Progenitor cell of endocrine pancreas (in vitro differentiated cells): ENCODE measurements around the gene RPH3AL. TPM values are rescaled to one million over a fixed set of nuclear protein-coding genes. Genes with fewer than 3 reads are reported as not detected.

Experiments used
- DNase-seq: peaks from one replicate; pipeline ENCODE4 v3.0.0; 2021; ENCODE audit warnings: low spot score; ENCODE audit not compliant: unreplicated experiment
- H3K27ac Mint-ChIP-seq: 2 replicates; pipeline ENCODE4 v1.8.0; 2021; ENCODE audit warnings: mild to moderate bottlenecking, moderate library complexity, mixed read lengths
- H3K27me3 Mint-ChIP-seq: 2 replicates; pipeline ENCODE4 v1.8.0; 2021; ENCODE audit warnings: mixed read lengths
- H3K36me3 Mint-ChIP-seq: 2 replicates; pipeline ENCODE4 v1.8.0; 2022; ENCODE audit warnings: mixed read lengths; ENCODE audit not compliant: insufficient read depth
- H3K4me1 Mint-ChIP-seq: 2 replicates; pipeline ENCODE4 v1.8.0; 2021; ENCODE audit warnings: low read depth, mixed read lengths
- H3K4me3 Mint-ChIP-seq: 2 replicates; pipeline ENCODE4 v1.8.0; 2021; ENCODE audit warnings: low read depth, mild to moderate bottlenecking, moderate library complexity, mixed read lengths
- H3K9me3 Mint-ChIP-seq: 2 replicates; pipeline ENCODE4 v1.8.0; 2021; ENCODE audit warnings: low read depth, mixed read lengths
- CTCF ChIP-seq: fragments of 200-600 bp; sonication (generic); IDR thresholded peaks from one replicate; pipeline ENCODE4 v1.5.0; 2021; ENCODE audit warnings: antibody characterized with exemption, mild to moderate bottlenecking; ENCODE audit not compliant: unreplicated experiment
- total RNA-seq: library from RNA; stranded (reverse); gene quantifications from 2 replicates; pipeline ENCODE4 v1.2.1, GENCODE V29; 2021

The RPH3AL gene
- total RNA-seq, 1 donor from 2014 or later = 47.6 TPM

GRCh38 chr17:353213-353837 is 718 bp upstream of the RPH3AL start:
- Mint-ChIP-seq H3K27ac (peak overlapping the region; percentile 99), H3K36me3 (peaks cover 9% of the 10 kb centered on the region), H3K27me3 (no peaks in the 10 kb centered on the region), H3K4me1 (peaks cover 52% of the 10 kb centered on the region), H3K4me3 (peak overlapping the region; percentile 80), H3K9me3 (no peaks in the 10 kb centered on the region)
- DNase-seq = no peak
- no peak for TF ChIP-seq CTCF

GRCh38 chr17:351875-352420 is 659 bp downstream of the RPH3AL start:
- Mint-ChIP-seq H3K27me3 (no peaks in the 10 kb centered on the region), H3K27ac (peak overlapping the region; percentile 99)

GRCh38 chr17:351449-351738 is 1.2 kb downstream of the RPH3AL start:
- Mint-ChIP-seq H3K9me3 (no peaks in the 10 kb centered on the region), H3K4me1 (peaks cover 54% of the 10 kb centered on the region), H3K36me3 (peaks cover under 1% of the 10 kb centered on the region), H3K27me3 (no peaks in the 10 kb centered on the region), H3K27ac (peak overlapping the region; percentile 99), H3K4me3 (peak overlapping the region; percentile 80)
- DNase-seq = no peak
- TF ChIP-seq CTCF = no peak

More at GRCh38 chr17:351875-352420, 659 bp downstream of the RPH3AL start:
- no peak for DNase-seq
- Mint-ChIP-seq H3K4me1 (peaks cover 54% of the 10 kb centered on the region), H3K9me3 (no peaks in the 10 kb centered on the region), H3K36me3 (peaks cover 5% of the 10 kb centered on the region), H3K4me3 (peak overlapping the region; percentile 80)
- TF ChIP-seq CTCF = no peak

DNA sequence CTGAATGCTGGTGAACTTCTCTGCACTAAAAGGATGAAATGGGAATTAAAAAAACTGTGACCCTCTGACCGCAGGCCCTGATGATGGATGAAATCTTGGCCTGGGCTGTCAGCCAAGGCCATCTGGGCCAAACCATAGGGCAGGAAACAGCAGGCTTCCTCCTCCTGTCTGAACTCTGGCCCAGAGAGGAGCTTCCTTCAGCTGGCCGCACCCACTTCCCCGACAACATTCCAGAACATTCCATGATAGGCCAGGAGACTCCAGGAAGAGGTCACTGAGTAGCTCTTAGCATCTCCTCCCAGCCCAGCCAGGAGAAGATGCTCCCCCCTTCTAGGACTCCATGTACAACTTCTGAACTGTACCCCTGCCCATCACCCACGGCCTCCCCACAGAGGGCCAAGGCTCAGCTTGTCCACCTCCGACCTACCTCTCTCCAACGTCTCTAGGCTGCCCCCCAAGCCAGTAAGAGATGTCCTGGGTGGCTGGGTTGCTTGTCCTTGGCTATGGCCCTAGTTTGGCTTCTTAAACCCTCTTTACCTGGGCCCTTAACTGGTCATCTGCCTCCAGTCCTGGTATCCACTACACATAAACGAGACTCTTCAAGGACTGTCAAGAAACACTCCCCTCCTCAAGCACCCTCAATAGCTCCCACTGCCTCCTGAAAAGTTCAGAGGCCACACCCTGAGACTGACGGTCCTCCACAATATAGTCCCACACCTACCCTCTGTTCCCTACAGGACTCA is 1.7 kb downstream of the RPH3AL start:
- H3K4me3 Mint-ChIP-seq = peak overlapping the region; percentile 80
- H3K27me3 Mint-ChIP-seq = no peaks in the 10 kb centered on the region
- H3K9me3 Mint-ChIP-seq = no peaks in the 10 kb centered on the region
- peak overlapping the region; percentile 99 for H3K27ac Mint-ChIP-seq
- no peaks in the 10 kb centered on the region for H3K36me3 Mint-ChIP-seq
- TF ChIP-seq CTCF = no peak
- no peak for DNase-seq
- peaks cover 54% of the 10 kb centered on the region for H3K4me1 Mint-ChIP-seq

DNA sequence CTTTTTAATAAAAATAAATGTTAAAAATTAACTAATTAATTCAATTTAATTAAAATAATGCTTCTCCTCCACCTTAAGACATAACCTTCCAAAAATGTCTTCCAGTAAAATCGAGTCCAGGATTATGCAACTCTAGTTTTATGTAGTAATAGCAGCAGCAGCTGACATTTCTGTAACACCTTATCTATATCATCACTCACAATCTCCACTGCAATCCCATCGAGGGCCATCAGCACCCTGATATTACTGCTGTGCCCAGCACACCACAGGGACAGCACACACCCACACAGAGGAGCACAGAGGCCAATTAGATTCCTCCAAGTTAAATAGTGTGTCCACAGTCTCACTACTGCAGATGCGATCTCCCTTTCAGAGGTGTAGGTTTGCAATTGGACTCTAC is 2.9 kb downstream of the RPH3AL start:
- H3K4me1 Mint-ChIP-seq = peaks cover 51% of the 10 kb centered on the region
- H3K9me3 Mint-ChIP-seq = peaks cover under 1% of the 10 kb centered on the region
- H3K4me3 Mint-ChIP-seq = no peak overlapping the region
- no peaks in the 10 kb centered on the region for H3K36me3 Mint-ChIP-seq
- H3K27ac Mint-ChIP-seq = no peak overlapping the region
- TF ChIP-seq CTCF = no peak
- no peaks in the 10 kb centered on the region for H3K27me3 Mint-ChIP-seq
- no peak for DNase-seq
